B cell (primary cell): ENCODE data around the gene LBH. TPM values are rescaled to one million over a fixed set of nuclear protein-coding genes. Genes with fewer than 3 reads are reported as not detected.

Experiments
- ATAC-seq: fragments of 200-7000 bp; cut with Tn5 transposase; one replicate; pipeline ENCODE4 v1.10.0; 2021; ENCODE audit warnings: low read depth, mild to moderate bottlenecking, moderate number of reproducible peaks, moderate library complexity
- CTCF ChIA-PET: fragments of 350-600 bp; sonication (Branson Sonifier 250); formaldehyde crosslinking; loops from one replicate; lab custom pipeline; 2021; ENCODE audit warnings: antibody characterized with exemption, inconsistent platforms; lab: Charles Lee
- POLR2A ChIA-PET: fragments of 350-600 bp; sonication (Branson Sonifier 250); formaldehyde crosslinking; loops from one replicate; lab custom pipeline; 2021; ENCODE audit warnings: antibody characterized with exemption; lab: Charles Lee
- DNase-seq: peaks from one replicate; pipeline ENCODE4 v3.0.0; 2013
- H2AFZ ChIP-seq: 2 replicates; pipeline ENCODE4 v1.6.1; 2012; ENCODE audit warnings: mild to moderate bottlenecking, low read depth, low read length; ENCODE audit not compliant: insufficient read depth, poor library complexity, severe bottlenecking
- H3K27ac ChIP-seq, 2 donors: 1 replicate in 1 of 2; 2 replicates in 1 of 2; pipeline ENCODE4 v1.5.1; 2012 to 2013; ENCODE audit warnings: low read length in 2 of 2, mild to moderate bottlenecking in 2 of 2, moderate library complexity in 1 of 2
- H3K27me3 ChIP-seq, 4 experiments: fragments of 200-600 bp in 1 of 4; sonication (generic) in 1 of 4; replicated peaks in 1 of 4; 1 replicate in 2 of 4; 2 replicates in 2 of 4; pipeline versions ENCODE4 v1.6.1 to v1.7.0; 2013 to 2016; ENCODE audit warnings: low read length in 3 of 4, mild to moderate bottlenecking in 2 of 4, mixed read lengths in 1 of 4, moderate library complexity in 1 of 4; ENCODE audit not compliant: insufficient read depth in 4 of 4, control insufficient read depth in 3 of 4; ENCODE audit errors: control extremely low read depth in 1 of 4
- H3K36me3 ChIP-seq, 2 experiments: replicated peaks in 1 of 2; 1 replicate in 1 of 2; 2 replicates in 1 of 2; pipeline versions ENCODE4 v1.6.1 to v1.7.1; 2013; ENCODE audit warnings: low read length in 1 of 2; ENCODE audit not compliant: insufficient read depth in 2 of 2, control insufficient read depth in 1 of 2; ENCODE audit errors: control extremely low read depth in 1 of 2, extremely low read depth in 1 of 2
- H3K4me1 ChIP-seq, 2 donors: fragments of 200-600 bp in 1 of 2; sonication (generic) in 1 of 2; 1 replicate in 1 of 2; 2 replicates in 1 of 2; pipeline versions ENCODE4 v1.5.1 to v1.6.1; 2013 to 2017; ENCODE audit warnings: low read length in 2 of 2; ENCODE audit not compliant: control insufficient read depth in 2 of 2, insufficient read depth in 2 of 2
- H3K4me2 ChIP-seq: replicated peaks from 2 replicates; pipeline ENCODE3; 2012; ENCODE audit warnings: mild to moderate bottlenecking, low read depth, low read length; ENCODE audit not compliant: poor library complexity, severe bottlenecking
- H3K4me3 ChIP-seq, 5 experiments: fragments of 200-600 bp in 1 of 5; sonication (generic) in 1 of 5; 1 replicate in 3 of 5; 2 replicates in 2 of 5; pipeline versions ENCODE4 v1.5.1 to v1.7.0; 2011 to 2016; ENCODE audit warnings: low read length in 4 of 5, mild to moderate bottlenecking in 4 of 5, low read depth in 2 of 5, control low read depth in 1 of 5, moderate library complexity in 1 of 5; ENCODE audit not compliant: insufficient read depth in 1 of 5; ENCODE audit errors: control extremely low read depth in 1 of 5, extremely low read depth in 1 of 5
- H3K79me2 ChIP-seq: fragments of 200-600 bp; sonication (generic); one replicate; pipeline ENCODE4 v1.6.0; 2016; ENCODE audit warnings: low read length; ENCODE audit not compliant: control insufficient read depth, insufficient read depth
- H3K9ac ChIP-seq: fragments of 200-600 bp; sonication (generic); 2 replicates; pipeline ENCODE4 v1.6.1; 2017; ENCODE audit warnings: mild to moderate bottlenecking, low read length, moderate library complexity
- H3K9me3 ChIP-seq, 3 donors: one replicate each; pipeline versions ENCODE4 v1.6.1 to v1.7.1; 2013; ENCODE audit warnings: low read length in 2 of 3; ENCODE audit not compliant: control insufficient read depth in 2 of 3, insufficient read depth in 1 of 3; ENCODE audit errors: control extremely low read depth in 1 of 3
- H4K20me1 ChIP-seq: 2 replicates; pipeline ENCODE4 v1.6.0; 2012; ENCODE audit warnings: mild to moderate bottlenecking, low read length; ENCODE audit not compliant: insufficient read depth, control insufficient read depth, poor library complexity, severe bottlenecking
- H3K27ac Mint-ChIP-seq: one replicate; pipeline ENCODE4 v1.8.0; 2021; ENCODE audit warnings: mixed read lengths
- H3K27me3 Mint-ChIP-seq: one replicate; pipeline ENCODE4 v1.8.0; 2021; ENCODE audit warnings: mixed read lengths
- H3K4me1 Mint-ChIP-seq: one replicate; pipeline ENCODE4 v1.8.0; 2021; ENCODE audit warnings: mixed read lengths
- H3K4me3 Mint-ChIP-seq: one replicate; pipeline ENCODE4 v1.8.0; 2021; ENCODE audit warnings: mixed read lengths
- H3K9me3 Mint-ChIP-seq: one replicate; pipeline ENCODE4 v1.8.0; 2022; ENCODE audit warnings: mixed read lengths; ENCODE audit not compliant: insufficient read depth
- CTCF ChIP-seq: fragments of 200-600 bp; IDR thresholded peaks from one replicate; pipeline ENCODE4 v1.8.0; 2022; ENCODE audit warnings: antibody characterized with exemption, mild to moderate bottlenecking
- EZH2 ChIP-seq: IDR thresholded peaks from 2 replicates; pipeline ENCODE4 v1.6.1; 2012; ENCODE audit warnings: borderline replicate concordance, low read depth, mild to moderate bottlenecking, moderate library complexity, low read length; ENCODE audit not compliant: insufficient read depth, poor library complexity, severe bottlenecking
- WGBS: methylation state at CpG from one replicate; pipeline ENCODE4 v1.1.5; 2013; ENCODE audit warnings: missing lambda C conversion rate; ENCODE audit not compliant: insufficient coverage; 5-methylcytosine and 5-hydroxymethylcytosine counted together
- intact Hi-C: fragments of 100-400 bp; cut with micrococcal nuclease; formaldehyde crosslinking; loops from one replicate; pipeline ENCODE4 v1.10.0; 2022
- polyA plus RNA-seq: library from polyadenylated mRNA; depleted of rRNA; stranded (reverse); fragments of >200 nt; gene quantifications from 2 replicates; pipeline ENCODE4 v1.2.3, GENCODE V29; 2012
- total RNA-seq, 2 donors: library from RNA; stranded (reverse); fragments of 120-200 nt in 1 of 2; gene quantifications; 1 replicate in 1 of 2; 2 replicates in 1 of 2; pipeline versions ENCODE4 v1.2.3 to v1.2.4, GENCODE V29; 2013 to 2022

The LBH gene
- total and polyA plus RNA-seq, 2 donors (not counting 1 experiment from before 2014, with no cell fraction given): 158 to 201 TPM

GRCh38 chr2:30233271-30234009, 2.1 kb downstream of the LBH start:
- H4K20me1 ChIP-seq: peaks cover 63% of the 10 kb centered on the region
- CTCF ChIA-PET: interaction anchor here (0.9 to 13.1 kb wide), 25 partner anchors 8 to 475 kb away, joined by 3 to 148 read pairs (median 6); partner anchors contain the start of genes LCLAT1 and YPEL5
- no peak for ATAC-seq
- no peak for DNase-seq
- peak overlapping the region; percentile 84 to 94 (median 93) for H3K4me3 ChIP-seq
- no peaks in the 10 kb centered on the region for H3K9me3 Mint-ChIP-seq
- no peaks in the 10 kb centered on the region for H3K27me3 Mint-ChIP-seq
- H3K9me3 ChIP-seq: peaks cover 0 to 3% (median 0%) of the 10 kb centered on the region in 3 donors
- peaks cover 63% of the 10 kb centered on the region for H3K4me1 Mint-ChIP-seq
- peak overlapping the region; percentile 98 for H3K4me2 ChIP-seq
- H2AFZ ChIP-seq: no peak overlapping the region
- H3K27ac Mint-ChIP-seq: peak overlapping the region; percentile 98
- H3K27ac ChIP-seq: peak overlapping the region; percentile 93 to 94
- intact Hi-C loops: loop anchor here (5.0 kb wide), 4 partner anchors 34 to 999 kb away; partner anchors contain the start of gene EHD3
- H3K79me2 ChIP-seq: peaks cover 82% of the 10 kb centered on the region
- TF ChIP-seq CTCF: no peak
- no peak for TF ChIP-seq EZH2
- peaks cover 4 to 47% of the 10 kb centered on the region in 2 experiments for H3K36me3 ChIP-seq
- H3K27me3 ChIP-seq: no peaks in the 10 kb centered on the region
- 66% methylated on average over 3 of the region's 4 CpGs for whole genome bisulfite sequencing
- peak overlapping the region; percentile 96 for H3K9ac ChIP-seq
- POLR2A ChIA-PET: interaction anchor here (0.6 to 5.2 kb wide), 18 partner anchors 10 to 453 kb away, joined by 3 to 59 read pairs (median 11); partner anchors contain the start of genes LCLAT1 and YPEL5
- H3K4me3 Mint-ChIP-seq: peak overlapping the region; percentile 80
- H3K4me1 ChIP-seq: peaks cover 55 to 64% of the 10 kb centered on the region in 2 donors
